CD4-positive, alpha-beta T cell (primary cell): ENCODE data around the gene GNA12. TPM values are rescaled to one million over a fixed set of nuclear protein-coding genes. Genes with fewer than 3 reads are reported as not detected.

Experiments
- ATAC-seq: fragments of 200-7000 bp; cut with Tn5 transposase; one replicate; pipeline ENCODE4 v1.10.0; 2022; ENCODE audit warnings: mild to moderate bottlenecking; ENCODE audit not compliant: poor library complexity
- CTCF ChIA-PET: fragments of 350-600 bp; sonication (Branson Sonifier 250); formaldehyde crosslinking; loops from one replicate; lab custom pipeline; 2021; ENCODE audit warnings: antibody characterized with exemption, inconsistent platforms; lab: Charles Lee
- POLR2A ChIA-PET: fragments of 350-600 bp; sonication (Branson Sonifier 250); formaldehyde crosslinking; loops from one replicate; lab custom pipeline; 2021; ENCODE audit warnings: antibody characterized with exemption, inconsistent platforms; lab: Charles Lee
- DNase-seq, 14 experiments: peaks; one replicate each; pipeline ENCODE4 v3.0.0-alpha.2; 2013 to 2020; ENCODE audit warnings: mixed read lengths in 2 of 14
- H3K27ac ChIP-seq, 2 donors: one replicate each; pipeline versions ENCODE4 v1.5.1 to v1.7.0; 2013; ENCODE audit warnings: low read length in 2 of 2, low read depth in 1 of 2, mild to moderate bottlenecking in 1 of 2
- H3K27me3 ChIP-seq, 2 experiments: 1 replicate in 1 of 2; 2 replicates in 1 of 2; pipeline versions ENCODE4 v1.6.1 to v1.7.0; 2013; ENCODE audit warnings: low read length in 2 of 2, control low read depth in 1 of 2, mild to moderate bottlenecking in 1 of 2, moderate library complexity in 1 of 2; ENCODE audit not compliant: insufficient read depth in 2 of 2, control insufficient read depth in 1 of 2
- H3K36me3 ChIP-seq: one replicate; pipeline ENCODE4 v1.6.1; 2013; ENCODE audit warnings: low read length, control low read depth; ENCODE audit not compliant: insufficient read depth
- H3K4me1 ChIP-seq: one replicate; pipeline ENCODE4 v1.6.1; 2013; ENCODE audit warnings: low read length, control low read depth; ENCODE audit not compliant: insufficient read depth
- H3K4me3 ChIP-seq: one replicate; pipeline ENCODE4 v1.5.1; 2013; ENCODE audit warnings: mild to moderate bottlenecking, low read length, moderate library complexity
- H3K9me3 ChIP-seq, 2 experiments: 1 replicate in 1 of 2; 2 replicates in 1 of 2; pipeline versions ENCODE4 v1.6.1 to v1.7.0; 2013; ENCODE audit warnings: low read length in 2 of 2, mild to moderate bottlenecking in 2 of 2, control low read depth in 1 of 2, moderate library complexity in 1 of 2; ENCODE audit not compliant: control insufficient read depth in 1 of 2, insufficient read depth in 1 of 2
- H3K27ac Mint-ChIP-seq: one replicate; pipeline ENCODE4 v1.8.0; 2020; ENCODE audit warnings: mixed read lengths
- H3K27me3 Mint-ChIP-seq: one replicate; pipeline ENCODE4 v1.8.0; 2021; ENCODE audit warnings: mixed read lengths
- H3K36me3 Mint-ChIP-seq: one replicate; pipeline ENCODE4 v1.8.0; 2021; ENCODE audit warnings: low read depth, mixed read lengths
- H3K4me1 Mint-ChIP-seq: one replicate; pipeline ENCODE4 v1.8.0; 2021; ENCODE audit warnings: low read depth, mixed read lengths
- H3K4me3 Mint-ChIP-seq: one replicate; pipeline ENCODE4 v1.8.0; 2020; ENCODE audit warnings: mild to moderate bottlenecking, mixed read lengths
- H3K9me3 Mint-ChIP-seq: one replicate; pipeline ENCODE4 v1.8.0; 2020; ENCODE audit warnings: mixed read lengths
- intact Hi-C, 2 experiments: fragments of 100-400 bp; cut with DNase I in 1 of 2; cut with micrococcal nuclease in 1 of 2; formaldehyde crosslinking; loops; one replicate each; pipeline versions ENCODE4 v1.15.1 to v1.9.0; 2023 to 2025; cut with DNase I, micrococcal nuclease
- total RNA-seq, 174 experiments: library from RNA in 2 of 174; stranded (reverse) in 2 of 174; gene quantifications; one replicate each; pipeline ENCODE4 v1.2.3 and lab custom pipeline; 2021 to 2026
- TF ChIP-seq, protein P1 (sequence below): fragments of 200-600 bp; IDR thresholded peaks from one replicate; pipeline ENCODE4 v1.8.0; 2022; ENCODE audit warnings: antibody characterized with exemption, mild to moderate bottlenecking

The GNA12 gene
- total RNA-seq, 2 experiments from 2014 or later, result 16.0 to 16.1 TPM

GRCh38 chr7:2689951-2690705 lies 154.0 kb downstream of the GNA12 start:
- Histone ChIP-seq H3K9me3 (peaks cover 0 to 5% of the 10 kb centered on the region in 2 experiments), H3K4me1 (peaks cover 12% of the 10 kb centered on the region), H3K4me3 (no peak overlapping the region), H3K36me3 (no peaks in the 10 kb centered on the region), H3K27ac (no peak overlapping the region), H3K27me3 (peaks cover 24 to 25% of the 10 kb centered on the region in 2 experiments)
- H3K27ac Mint-ChIP-seq, result no peak overlapping the region
- no peaks in the 10 kb centered on the region for H3K36me3 Mint-ChIP-seq
- peaks cover 5% of the 10 kb centered on the region for H3K4me1 Mint-ChIP-seq
- ATAC-seq (no peak), DNase-seq (peak in 2 of 14 experiments; percentile 47 to 49)
- peaks cover 39% of the 10 kb centered on the region for H3K27me3 Mint-ChIP-seq
- POLR2A ChIA-PET, result no interaction called here
- no peak overlapping the region for H3K4me3 Mint-ChIP-seq
- CTCF ChIA-PET, result interaction anchor here (1.4 kb wide), 1 partner anchor 20 kb away, joined by 4 read pairs; no protein-coding TSS in a partner anchor
- no peaks in the 10 kb centered on the region for H3K9me3 Mint-ChIP-seq
- intact Hi-C loops, result no loop called here
- TF ChIP-seq, protein P1, sequence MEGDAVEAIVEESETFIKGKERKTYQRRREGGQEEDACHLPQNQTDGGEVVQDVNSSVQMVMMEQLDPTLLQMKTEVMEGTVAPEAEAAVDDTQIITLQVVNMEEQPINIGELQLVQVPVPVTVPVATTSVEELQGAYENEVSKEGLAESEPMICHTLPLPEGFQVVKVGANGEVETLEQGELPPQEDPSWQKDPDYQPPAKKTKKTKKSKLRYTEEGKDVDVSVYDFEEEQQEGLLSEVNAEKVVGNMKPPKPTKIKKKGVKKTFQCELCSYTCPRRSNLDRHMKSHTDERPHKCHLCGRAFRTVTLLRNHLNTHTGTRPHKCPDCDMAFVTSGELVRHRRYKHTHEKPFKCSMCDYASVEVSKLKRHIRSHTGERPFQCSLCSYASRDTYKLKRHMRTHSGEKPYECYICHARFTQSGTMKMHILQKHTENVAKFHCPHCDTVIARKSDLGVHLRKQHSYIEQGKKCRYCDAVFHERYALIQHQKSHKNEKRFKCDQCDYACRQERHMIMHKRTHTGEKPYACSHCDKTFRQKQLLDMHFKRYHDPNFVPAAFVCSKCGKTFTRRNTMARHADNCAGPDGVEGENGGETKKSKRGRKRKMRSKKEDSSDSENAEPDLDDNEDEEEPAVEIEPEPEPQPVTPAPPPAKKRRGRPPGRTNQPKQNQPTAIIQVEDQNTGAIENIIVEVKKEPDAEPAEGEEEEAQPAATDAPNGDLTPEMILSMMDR, result no peak

DNA sequence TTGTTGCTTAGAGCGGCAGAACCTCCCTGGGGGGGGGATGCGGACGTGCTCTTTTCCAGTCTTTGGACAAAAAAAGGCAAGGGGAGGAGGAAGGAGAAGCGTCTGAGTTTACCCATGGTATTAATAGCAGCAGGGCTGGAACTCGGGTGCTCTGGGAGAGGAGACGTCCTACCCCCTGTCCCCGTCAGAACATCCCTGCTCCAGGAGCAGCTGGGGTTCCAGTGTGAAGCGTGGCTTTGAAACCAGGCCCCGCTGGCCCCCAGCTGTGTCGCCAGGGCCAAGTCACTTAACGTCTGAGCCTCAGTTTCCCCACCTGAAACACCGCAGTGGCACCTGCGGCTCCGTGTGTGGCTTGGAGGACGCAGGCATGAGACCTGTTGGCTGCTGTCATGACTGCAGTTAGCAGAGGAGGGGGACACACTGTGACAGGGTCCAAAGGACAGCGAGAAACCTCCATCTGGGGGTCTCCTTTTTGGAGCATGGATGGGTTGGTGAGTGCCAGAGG lies 154.7 kb downstream of the GNA12 start:
- no peak for ATAC-seq
- Mint-ChIP-seq H3K4me3 (no peak overlapping the region), H3K4me1 (peaks cover 5% of the 10 kb centered on the region), H3K9me3 (no peaks in the 10 kb centered on the region), H3K36me3 (no peaks in the 10 kb centered on the region), H3K27me3 (peaks cover 39% of the 10 kb centered on the region), H3K27ac (no peak overlapping the region)
- no peak for DNase-seq
- Histone ChIP-seq H3K36me3 (no peaks in the 10 kb centered on the region), H3K4me3 (no peak overlapping the region), H3K27ac (no peak overlapping the region), H3K27me3 (peaks cover 24 to 25% of the 10 kb centered on the region in 2 experiments), H3K9me3 (peaks cover 0 to 5% of the 10 kb centered on the region in 2 experiments), H3K4me1 (peaks cover 12% of the 10 kb centered on the region)
- intact Hi-C loops, result no loop called here
- ChIA-PET CTCF (interaction anchor here (1.4 kb wide), 1 partner anchor 20 kb away, joined by 4 read pairs; no protein-coding TSS in a partner anchor), POLR2A (no interaction called here)
- TF ChIP-seq, protein P1, result no peak

- H3K36me3 ChIP-seq, result no peaks in the 10 kb centered on the region
- peaks cover 24 to 25% of the 10 kb centered on the region in 2 experiments for H3K27me3 ChIP-seq
- H3K4me1 ChIP-seq, result peaks cover 12% of the 10 kb centered on the region
- ATAC-seq (no peak), DNase-seq (no peak)
- no peaks in the 10 kb centered on the region for H3K9me3 Mint-ChIP-seq
- H3K27me3 Mint-ChIP-seq, result peaks cover 42% of the 10 kb centered on the region
- H3K4me3 Mint-ChIP-seq, result no peak overlapping the region
- TF ChIP-seq, protein P1, result no peak
- H3K4me1 Mint-ChIP-seq, result peaks cover 5% of the 10 kb centered on the region
- ChIA-PET CTCF (no interaction called here), POLR2A (no interaction called here)
- H3K36me3 Mint-ChIP-seq, result no peaks in the 10 kb centered on the region
- H3K27ac Mint-ChIP-seq, result no peak overlapping the region
- peaks cover 0 to 5% of the 10 kb centered on the region in 2 experiments for H3K9me3 ChIP-seq
- H3K27ac ChIP-seq, result no peak overlapping the region
- intact Hi-C loops, result no loop called here
- H3K4me3 ChIP-seq, result no peak overlapping the region
Observed at GRCh38 chr7:2688409-2689342, 155.4 kb downstream of the GNA12 start.
